Glomerular visceral epithelial cell (primary cell): Measurements from ENCODE around the gene BACE2.
"Not testable (repeated sequence)": the region's sequence is repeated elsewhere in the genome, so short reads cannot be mapped to it uniquely, and the experiment has no call there.

Experiments used
- DNase-seq: peaks from one replicate; pipeline ENCODE4 v3.0.0-alpha.2; 2016; ENCODE audit errors: extremely low spot score

The BACE2 gene

GRCh38 chr21:41277846-41278245 is 109.9 kb downstream of the BACE2 start:
- DNase-seq: no peak

DNA sequence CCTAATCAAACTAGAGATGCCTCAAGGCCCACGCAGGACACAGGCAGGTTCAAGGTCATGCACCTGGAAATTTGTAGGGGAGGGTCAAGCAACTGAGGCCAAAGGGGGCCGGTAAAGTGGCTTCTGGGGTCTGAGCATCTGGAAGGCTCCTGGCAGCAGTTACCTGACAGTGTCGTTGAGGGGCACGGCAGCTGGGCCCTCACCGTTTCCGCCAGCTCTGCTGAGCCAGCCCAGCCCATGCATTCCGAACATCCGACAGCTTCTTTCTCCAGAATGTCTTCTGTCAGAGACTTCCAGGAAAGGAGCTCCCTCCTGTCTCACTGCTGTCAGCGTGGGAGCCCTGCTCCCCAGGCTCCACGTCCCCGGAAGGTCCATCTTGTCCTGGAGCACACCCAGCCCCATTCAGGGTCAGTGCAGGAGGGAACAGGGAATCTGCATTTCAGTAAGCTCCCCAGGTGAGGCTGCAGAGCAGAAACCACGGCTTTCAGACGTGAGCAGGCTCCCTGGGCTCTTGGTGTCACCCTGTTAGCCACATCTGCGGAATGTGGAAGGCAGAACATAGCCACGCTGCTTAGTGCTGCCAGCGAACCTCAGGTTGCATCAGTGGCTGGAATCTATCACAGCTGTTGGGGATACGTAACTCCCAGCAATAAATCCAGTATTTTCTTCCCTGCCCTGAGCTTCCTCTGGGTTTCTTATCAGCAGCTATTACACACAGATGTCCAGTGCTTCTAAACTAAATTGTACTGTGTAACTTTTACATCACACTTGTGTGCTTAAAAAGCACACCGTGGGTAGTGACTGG is 112.4 kb downstream of the BACE2 start:
- no peak for DNase-seq

GRCh38 chr21:41282412-41282811 is 114.5 kb downstream of the BACE2 start:
- DNase-seq: no peak

DNA sequence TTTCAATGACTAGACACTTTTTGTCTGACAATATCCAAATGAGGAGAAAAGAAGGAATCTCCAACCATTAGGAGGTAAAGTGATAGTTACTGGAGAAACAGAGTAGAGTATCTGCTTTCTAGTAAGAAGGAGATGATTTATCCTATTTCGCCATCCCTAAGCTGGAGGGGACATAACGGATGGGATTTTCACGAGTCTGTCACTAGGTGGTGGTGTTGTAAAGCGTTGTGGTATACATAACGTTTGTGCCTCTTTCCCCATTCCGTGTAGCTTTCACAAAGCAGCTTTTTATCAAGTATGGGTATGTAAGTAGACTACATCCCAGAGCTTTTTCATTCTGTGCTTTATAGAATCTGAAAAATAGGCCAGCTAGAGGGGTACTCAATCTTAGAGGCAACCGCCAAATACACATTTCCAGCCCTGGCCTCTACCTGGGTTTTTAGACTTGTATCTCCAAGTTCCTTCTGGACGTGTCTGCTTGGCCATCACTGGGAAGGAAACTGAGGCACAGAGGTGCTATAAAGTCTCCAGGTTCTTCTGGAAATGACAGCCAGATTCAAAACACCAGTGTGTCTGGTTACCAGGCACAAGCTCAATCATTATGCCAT is 115.4 kb downstream of the BACE2 start:
- peak; percentile 76 for DNase-seq

- DNase-seq: peak; percentile 7
Observed at GRCh38 chr21:41289431-41289830, 121.5 kb downstream of the BACE2 start.

DNA sequence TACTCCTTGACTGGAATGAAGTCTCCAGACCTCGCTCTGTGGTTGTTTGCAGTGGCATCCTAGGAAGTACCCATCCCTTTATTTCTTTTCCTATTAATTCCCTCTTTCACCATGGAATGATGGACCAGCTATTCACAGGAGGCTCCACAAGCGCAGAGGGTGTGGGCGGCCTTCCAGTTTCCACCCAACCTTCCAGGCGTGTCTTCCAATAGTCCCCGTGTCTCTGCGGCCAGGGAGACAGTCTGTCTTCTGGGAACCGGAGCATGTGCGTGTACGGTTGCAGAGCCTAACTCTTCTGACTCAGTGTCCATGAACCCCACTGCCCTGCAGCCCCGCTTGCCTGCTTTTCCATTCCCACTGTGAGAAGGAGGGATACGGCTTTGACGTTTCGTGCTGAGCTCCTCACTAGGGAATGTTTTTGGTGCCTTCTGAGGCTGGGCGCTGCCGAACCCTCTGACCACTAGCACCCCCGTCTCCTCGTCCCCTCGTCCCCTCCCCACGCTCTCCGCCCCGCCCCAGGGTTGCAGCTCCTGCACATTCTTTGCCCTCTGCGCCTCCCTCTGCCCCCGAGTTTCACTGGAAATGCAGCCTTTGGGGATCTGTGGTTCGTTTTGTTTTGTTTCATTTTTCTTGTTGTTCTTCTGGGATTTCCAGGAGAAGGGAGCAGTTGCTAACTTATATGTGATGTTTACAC is 122.3 kb downstream of the BACE2 start:
- DNase-seq: no peak

DNA sequence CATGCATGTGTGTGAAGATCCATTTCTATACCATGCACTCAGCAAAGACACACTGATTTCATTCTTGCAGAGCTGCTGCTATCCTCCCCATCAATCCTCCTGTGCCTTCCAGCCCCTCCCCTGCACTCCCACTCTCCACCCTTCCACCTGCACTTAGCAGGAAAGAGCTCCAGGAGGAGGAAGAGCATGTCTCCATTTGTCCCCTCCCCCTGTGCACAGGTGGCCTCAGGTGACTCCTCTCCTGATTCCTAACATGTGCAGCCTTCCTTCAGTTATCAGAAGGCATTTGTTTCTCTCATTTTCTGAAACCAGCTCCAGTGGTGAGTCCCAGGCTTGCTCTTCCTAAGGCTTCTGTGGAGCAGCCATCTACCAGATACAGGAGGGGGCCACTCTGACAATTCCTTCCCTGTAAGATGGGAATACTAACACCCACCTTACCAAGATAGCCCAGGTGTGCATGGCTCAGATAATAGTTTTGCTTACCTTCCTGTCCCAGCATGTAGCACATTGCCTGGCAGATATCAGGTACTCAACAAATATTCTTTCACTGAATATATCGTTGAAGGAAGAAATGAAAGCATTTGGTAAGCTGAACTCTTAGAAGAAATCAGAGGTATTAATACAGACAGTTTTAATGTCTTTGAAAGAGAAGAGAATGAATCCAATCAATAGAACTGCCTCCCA is 126.7 kb downstream of the BACE2 start:
- no peak for DNase-seq

DNA sequence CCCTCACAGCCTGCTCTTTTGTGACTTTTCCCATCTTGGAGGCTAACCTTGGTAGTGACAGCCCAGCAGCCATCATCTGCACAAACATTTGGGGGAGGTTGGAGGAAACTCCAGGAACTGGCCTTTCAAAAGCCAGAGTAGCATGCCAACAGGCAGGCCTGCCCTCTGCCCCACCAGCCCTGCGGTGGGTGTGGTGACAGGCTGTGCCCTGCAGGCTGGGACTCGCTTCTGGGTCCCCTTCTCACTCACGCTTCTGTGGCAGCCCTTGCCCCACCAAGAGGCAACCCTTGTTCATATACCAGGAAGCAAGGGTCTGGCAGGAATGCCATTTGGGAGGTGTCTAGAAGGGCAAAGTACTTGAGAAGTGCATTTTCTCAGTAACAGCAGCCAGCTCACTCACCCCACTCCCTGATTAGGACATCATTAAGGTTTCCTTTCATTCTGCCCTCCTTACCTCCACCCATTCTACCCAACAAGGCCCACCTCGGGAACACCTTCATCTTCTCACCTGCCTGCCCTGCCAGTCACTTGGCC is 127.8 kb downstream of the BACE2 start:
- no peak for DNase-seq

GRCh38 chr21:41302976-41303375 is 135.0 kb downstream of the BACE2 start:
- no peak for DNase-seq

DNA sequence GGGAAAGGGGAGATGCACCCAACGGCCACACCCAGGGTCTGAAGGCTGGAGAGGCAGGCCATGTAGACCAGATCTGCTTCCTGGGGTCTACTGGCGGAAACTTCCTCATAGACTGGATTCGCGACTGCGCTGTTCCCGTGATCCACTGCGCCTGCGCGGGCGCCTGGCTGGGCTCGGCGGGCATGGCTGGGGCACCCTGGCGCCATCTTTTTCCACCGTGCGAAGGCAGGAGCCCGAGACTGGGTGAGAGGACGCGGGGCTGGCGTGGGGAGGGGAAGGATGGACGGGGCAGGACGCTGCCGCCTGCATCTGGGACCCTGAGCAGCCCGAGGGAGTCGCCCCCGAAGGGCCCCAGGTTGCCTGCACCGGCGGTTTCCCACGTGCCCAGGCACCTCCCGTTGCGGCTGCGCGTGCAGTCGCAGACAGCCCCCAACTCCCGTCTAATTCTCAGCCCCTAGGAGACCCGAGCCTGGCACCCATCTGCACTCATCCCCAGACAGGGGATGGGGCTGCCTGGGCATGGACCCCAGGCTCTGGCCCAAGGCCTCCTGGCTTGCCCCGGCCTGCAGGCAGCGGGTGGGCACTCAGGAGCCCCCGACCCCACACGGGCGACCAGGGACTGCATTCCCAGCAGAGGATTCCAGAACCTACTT is 136.2 kb downstream of the BACE2 start:
- no peak for DNase-seq

- no peak for DNase-seq
Observed at GRCh38 chr21:41307219-41307618, 139.3 kb downstream of the BACE2 start.

DNA sequence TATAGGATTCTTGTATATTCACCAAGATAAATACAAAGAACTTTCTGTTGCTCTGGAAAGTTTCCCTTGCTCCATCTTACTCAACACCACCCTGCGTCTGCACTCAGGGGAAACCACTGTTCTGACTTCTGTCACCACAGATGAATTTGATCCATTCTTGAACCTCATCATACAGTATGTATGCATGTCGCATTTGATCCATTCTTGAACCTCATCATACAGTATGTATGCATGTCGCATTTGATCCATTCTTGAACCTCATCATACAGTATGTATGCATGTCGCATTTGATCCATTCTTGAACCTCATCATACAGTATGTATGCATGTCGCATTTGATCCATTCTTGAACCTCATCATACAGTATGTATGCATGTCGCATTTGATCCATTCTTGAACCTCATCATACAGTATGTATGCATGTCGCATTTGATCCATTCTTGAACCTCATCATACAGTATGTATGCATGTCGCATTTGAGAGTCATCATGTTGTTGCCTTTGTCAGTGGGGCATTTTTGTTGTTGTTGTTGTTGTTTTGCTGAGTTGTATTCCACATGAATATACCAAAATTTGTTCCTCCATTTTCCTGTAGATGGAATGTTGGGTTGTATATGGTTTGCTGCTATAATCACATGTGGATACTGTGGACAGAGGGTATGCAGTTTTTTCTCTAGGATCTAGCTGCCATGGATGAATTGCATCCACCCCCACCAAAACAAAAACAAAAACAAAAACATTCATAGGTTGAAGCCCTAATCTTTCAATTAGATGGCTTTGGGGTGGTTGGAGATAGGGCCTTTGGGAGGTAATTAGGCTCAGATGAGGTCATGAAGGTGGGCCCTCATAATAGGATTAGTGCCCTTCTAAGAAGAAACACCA is 145.6 kb downstream of the BACE2 start:
- DNase-seq: not testable (repeated sequence)

DNA sequence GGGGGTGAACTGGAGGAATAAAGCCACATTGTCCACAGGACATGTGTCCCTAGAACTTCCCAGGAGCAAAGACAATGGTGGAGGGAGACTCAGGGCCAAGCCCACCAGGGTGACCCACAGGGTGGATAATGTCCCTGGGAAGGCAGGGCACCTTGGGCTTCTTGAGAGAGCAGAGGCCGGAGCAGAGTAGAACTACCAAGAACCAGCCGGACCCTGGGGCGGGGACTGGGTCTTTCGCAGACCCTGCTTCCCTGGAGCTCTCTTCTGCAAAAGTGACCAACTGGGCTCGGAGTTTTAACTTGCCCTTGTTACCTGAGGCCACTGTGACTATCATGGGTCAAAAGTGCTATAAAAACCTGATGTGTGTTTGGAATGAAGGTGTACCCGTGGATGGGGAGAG is 147.8 kb downstream of the BACE2 start:
- DNase-seq: no peak

DNA sequence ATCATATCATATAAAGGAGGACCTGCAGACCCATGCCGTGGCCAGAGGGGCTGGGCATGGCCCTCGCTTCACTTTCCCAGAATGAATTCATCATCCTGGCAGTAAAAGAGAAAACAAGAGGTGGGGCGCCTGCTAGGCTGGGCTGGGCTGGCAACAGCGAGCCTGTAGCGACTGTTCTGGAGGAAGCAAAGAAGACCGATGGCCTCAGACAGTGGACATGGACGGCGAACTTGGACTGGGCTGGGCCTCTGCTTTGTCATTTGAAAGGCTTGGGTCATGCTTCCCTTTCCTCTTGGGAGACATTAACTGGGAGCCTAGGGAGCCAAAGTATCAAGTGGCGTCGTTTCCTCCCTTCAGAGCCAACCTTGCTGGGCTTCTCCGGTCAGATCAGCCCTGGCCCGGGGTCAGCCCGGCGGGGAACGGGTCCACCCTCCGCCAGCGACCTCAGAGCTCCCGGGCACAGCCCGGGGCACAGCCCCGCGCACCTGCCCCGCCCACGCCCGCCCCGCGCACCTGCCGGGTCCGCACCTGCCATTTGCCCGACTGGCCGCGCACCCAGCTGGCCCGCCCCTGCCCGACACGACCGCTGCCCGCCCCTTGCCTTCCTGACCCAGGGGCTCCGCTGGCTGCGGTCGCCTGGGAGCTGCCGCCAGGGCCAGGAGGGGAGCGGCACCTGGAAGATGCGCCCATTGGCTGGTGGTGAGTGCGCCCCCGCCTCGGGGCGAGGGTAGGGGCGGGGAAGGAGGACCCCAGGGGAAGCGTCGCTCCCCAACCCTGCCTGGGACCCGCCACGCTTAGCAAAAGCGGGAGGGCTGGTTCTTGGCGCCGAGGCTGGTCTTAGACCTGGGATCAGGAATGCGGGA is 148.5 kb downstream of the BACE2 start, which contains the start of gene FAM3B:
Gene FAM3B (plus strand): TSS at position 602 of the 863 bp plus-strand sequence. CDS start 79 bp downstream, at position 681.
- DNase-seq: no peak

GRCh38 chr21:41317063-41317392 is 149.1 kb downstream of the BACE2 start:
- no peak for DNase-seq

DNA sequence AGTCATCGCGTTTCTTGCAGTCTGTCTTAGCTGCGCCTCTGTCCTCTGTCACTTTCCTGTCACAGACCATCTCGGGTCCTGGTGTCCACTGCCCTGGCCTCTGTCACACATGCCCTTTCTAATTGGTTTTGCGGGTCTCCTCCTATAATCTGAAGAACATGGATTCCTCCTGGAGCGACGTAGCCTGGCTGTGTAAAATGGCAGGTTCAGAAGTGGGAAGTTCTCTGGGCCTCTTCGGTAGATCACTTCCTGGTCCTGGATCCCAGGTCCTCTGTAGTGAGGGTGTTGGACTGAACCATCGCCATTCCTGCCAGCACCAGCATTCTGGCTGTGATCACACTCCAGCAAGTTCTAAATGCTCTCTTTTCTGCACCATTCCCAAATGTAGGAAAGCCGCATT is 149.5 kb downstream of the BACE2 start:
- DNase-seq: no peak

DNA sequence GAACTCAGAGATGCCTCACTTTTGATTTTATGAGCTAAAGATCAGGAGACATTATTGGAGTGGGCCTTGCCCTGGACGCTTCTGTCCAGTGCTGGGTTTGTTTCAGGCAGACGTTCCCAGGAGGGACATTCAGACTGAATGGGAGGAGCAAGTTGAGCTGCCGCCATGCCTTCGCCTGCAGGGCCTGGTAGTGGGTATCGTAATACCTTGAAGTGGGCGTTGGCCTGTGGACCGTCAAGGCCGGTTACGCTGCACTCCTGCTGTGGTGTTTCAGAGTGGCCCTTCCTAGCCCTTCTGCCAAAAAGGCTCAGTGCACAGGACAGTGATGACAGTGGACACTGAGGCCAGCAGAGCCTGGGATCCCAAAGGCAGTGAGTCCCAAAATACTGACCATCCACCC is 150.3 kb downstream of the BACE2 start:
- no peak for DNase-seq

DNA sequence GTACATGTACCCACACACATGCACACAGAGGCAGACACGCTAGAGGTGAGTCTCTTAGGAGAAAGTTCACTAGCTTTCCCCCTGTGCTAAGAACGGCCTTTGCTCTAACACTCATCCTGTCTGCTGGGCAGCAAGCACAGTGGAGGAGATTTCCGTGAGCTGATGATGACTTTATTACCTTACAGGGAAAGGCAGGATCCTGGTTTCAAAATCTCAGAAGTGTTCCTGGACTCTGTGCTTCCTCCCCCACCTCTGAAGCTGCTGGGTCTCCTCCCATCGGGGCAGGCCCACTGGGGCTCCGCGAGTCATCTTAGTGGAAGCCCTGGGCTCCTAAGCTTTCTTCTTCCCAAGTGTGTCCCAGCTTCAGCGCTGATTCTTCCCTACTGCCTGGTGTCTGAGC is 151.3 kb downstream of the BACE2 start:
- no peak for DNase-seq

- no peak for DNase-seq
Observed at GRCh38 chr21:41321211-41321907, 153.4 kb downstream of the BACE2 start.
